Testis (tissue), 2 donors: ENCODE measurements around the gene CROCC2.

Source experiments
- CTCF ChIP-seq, 3 experiments: fragments of 450-650 bp in 2 of 3; fragments of 200-600 bp in 1 of 3; sonication (generic) in 1 of 3; IDR thresholded peaks; one replicate each; pipeline ENCODE4 v1.5.1; 2016 to 2019; ENCODE audit warnings: antibody characterized with exemption in 3 of 3, mild to moderate bottlenecking in 2 of 3, moderate library complexity in 1 of 3
- POLR2A ChIP-seq: fragments of 450-650 bp; IDR thresholded peaks from one replicate; pipeline ENCODE4 v1.6.1; 2017; ENCODE audit warnings: antibody characterized with exemption, mild to moderate bottlenecking, moderate library complexity

- no peak for TF ChIP-seq POLR2A
- no peak for TF ChIP-seq CTCF (IDR thresholded peaks at IDR 0.05)
Observed at GRCh38 chr2:241000831-241001321, 94.7 kb downstream of the CROCC2 start.
